ENCODE results near the gene LGALSL. TPM values are rescaled to one million over a fixed set of nuclear protein-coding genes. Genes with fewer than 3 reads are reported as not detected.
A peak's percentile ranks its signal among the peaks of the same experiment; 100 is the strongest.

LGALSL gene
- total RNA-seq, 1 donor = 5.0 TPM

GRCh38 chr2:64422466-64422865 lies 31.5 kb upstream of the LGALSL start:
- TF ChIP-seq CTCF (IDR thresholded peaks at IDR 0.05; ENCODE audit: insufficient read depth, low read length) = no peak
- H3K4me3 ChIP-seq (ENCODE audit: low read depth, low read length) = no peak overlapping the region
- no peak for DNase-seq (ENCODE audit: low read depth)

- no peak overlapping the region for H3K4me3 ChIP-seq (ENCODE audit: low read depth, low read length)
- no peak for TF ChIP-seq CTCF (IDR thresholded peaks at IDR 0.05; ENCODE audit: insufficient read depth, low read length)
- DNase-seq (ENCODE audit: low read depth) = no peak
Measured at GRCh38 chr2:64423303-64423702, 30.7 kb upstream of the LGALSL start.

GRCh38 chr2:64424416-64424987 lies 29.5 kb upstream of the LGALSL start:
- no peak overlapping the region for H3K4me3 ChIP-seq (ENCODE audit: low read depth, low read length)
- no peak for TF ChIP-seq CTCF (IDR thresholded peaks at IDR 0.05; ENCODE audit: insufficient read depth, low read length)
- no peak for DNase-seq (ENCODE audit: low read depth)

GRCh38 chr2:64426183-64426952 lies 27.6 kb upstream of the LGALSL start:
- TF ChIP-seq CTCF (IDR thresholded peaks at IDR 0.05; ENCODE audit: insufficient read depth, low read length) = no peak
- no peak overlapping the region for H3K4me3 ChIP-seq (ENCODE audit: low read depth, low read length)
- peak; percentile 46 for DNase-seq (ENCODE audit: low read depth)

GRCh38 chr2:64434039-64434657 lies 19.8 kb upstream of the LGALSL start:
- DNase-seq (ENCODE audit: low read depth) = no peak
- TF ChIP-seq CTCF (IDR thresholded peaks at IDR 0.05; ENCODE audit: insufficient read depth, low read length) = no peak
- no peak overlapping the region for H3K4me3 ChIP-seq (ENCODE audit: low read depth, low read length)

- DNase-seq (ENCODE audit: low read depth) = no peak
- no peak for TF ChIP-seq CTCF (IDR thresholded peaks at IDR 0.05; ENCODE audit: insufficient read depth, low read length)
- H3K4me3 ChIP-seq (ENCODE audit: low read depth, low read length) = no peak overlapping the region
Measured at GRCh38 chr2:64437883-64438282, 16.1 kb upstream of the LGALSL start.
